Measurements from ENCODE around the gene DUSP19.

DNA sequence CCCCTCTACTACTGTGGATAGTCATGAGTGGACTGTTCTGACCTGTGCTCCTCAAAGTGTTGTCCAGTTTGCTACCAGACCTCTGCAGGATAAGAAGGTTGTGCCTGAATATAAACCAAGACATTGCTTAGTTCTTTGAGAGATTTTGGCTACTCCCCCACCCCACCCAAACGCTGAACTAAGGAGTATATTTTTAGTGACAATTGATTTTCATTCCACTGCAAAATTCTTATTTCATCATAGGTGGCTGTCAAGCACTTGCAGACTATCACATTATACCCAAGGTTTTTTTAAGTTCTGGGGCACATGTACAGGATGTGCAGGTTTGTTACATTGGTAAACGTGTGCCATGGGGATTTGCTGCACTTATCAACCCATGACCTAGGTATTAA lies 13.4 kb downstream of the DUSP19 start:
- TF ChIP-seq EZH2 (IDR thresholded peaks at IDR 0.05) (no peak), POLR2AphosphoS5 (IDR thresholded peaks at IDR 0.05; ENCODE audit: borderline replicate concordance, low read depth, low read length) (no peak), FOXP2 (optimal IDR thresholded peaks at IDR 0.05; ENCODE audit: control extremely low read depth, extremely low read length, insufficient read depth) (no peak)
